K562 (cell line): ENCODE measurements around the gene CMBL. TPM values are rescaled to one million over a fixed set of nuclear protein-coding genes. Genes with fewer than 3 reads are reported as not detected.

Experiments used
- ESRRA ChIP-seq: fragments of 450-650 bp; IDR thresholded peaks from 2 replicates; pipeline ENCODE4 v1.6.1; 2014; ENCODE audit warnings: low read depth, mild to moderate bottlenecking, moderate library complexity, borderline replicate concordance
- FOXA1 ChIP-seq: fragments of 450-650 bp; IDR thresholded peaks from 2 replicates; pipeline ENCODE4 v1.6.1; 2016; ENCODE audit warnings: mild to moderate bottlenecking, borderline replicate concordance
- GTF2A2 ChIP-seq: IDR thresholded peaks from 2 replicates; pipeline ENCODE4 v1.6.1; 2016; ENCODE audit warnings: mild to moderate bottlenecking, missing genetic modification characterization, missing compliant biosample characterization
- JUND ChIP-seq, 2 experiments: IDR thresholded peaks; 2 replicates in 1 of 2; 3 replicates in 1 of 2; pipeline ENCODE4 v1.6.1; 2011; ENCODE audit warnings: borderline replicate concordance in 2 of 2, low read depth in 2 of 2, low read length in 2 of 2, improper control_type of control experiment in 1 of 2, missing biosample characterization in 1 of 2, missing genetic modification characterization in 1 of 2, missing genetic modification reagents in 1 of 2
- MAFG ChIP-seq: fragments of 450-650 bp; conservative IDR thresholded peaks from 2 replicates; pipeline ENCODE4 v1.6.1; 2016; ENCODE audit warnings: missing genetic modification characterization, missing compliant biosample characterization
- MCM5 ChIP-seq: fragments of 450-650 bp; IDR thresholded peaks from 2 replicates; pipeline ENCODE4 v1.6.1; 2016; ENCODE audit warnings: low read depth
- PCBP1 ChIP-seq: fragments of 200-400 bp; formaldehyde crosslinking; IDR thresholded peaks from 2 replicates; pipeline ENCODE4 v1.6.1; 2018; ENCODE audit warnings: mild to moderate bottlenecking, low read depth, low read length; ENCODE audit not compliant: poor library complexity, severe bottlenecking
- PHTF2 ChIP-seq: fragments of 250-450 bp; sonication (Bioruptor Pico); IDR thresholded peaks from 2 replicates; pipeline ENCODE4 v1.5.0; 2021; ENCODE audit warnings: mild to moderate bottlenecking
- POLR2G ChIP-seq: fragments of 200-400 bp; formaldehyde crosslinking; IDR thresholded peaks from 2 replicates; pipeline ENCODE4 v1.6.1; 2017; ENCODE audit warnings: low read depth, mild to moderate bottlenecking, antibody characterized with exemption, low read length, moderate library complexity
- RCOR1 ChIP-seq, 2 experiments: IDR thresholded peaks; 2 replicates each; pipeline ENCODE4 v1.6.1; 2012; ENCODE audit warnings: low read depth in 2 of 2, low read length in 2 of 2, borderline replicate concordance in 1 of 2, improper control_type of control experiment in 1 of 2
- SIN3A ChIP-seq, 2 experiments: fragments of 150-350 bp in 1 of 2; IDR thresholded peaks; 2 replicates each; pipeline ENCODE4 v1.6.1; 2011 to 2016; ENCODE audit warnings: borderline replicate concordance in 2 of 2, low read depth in 2 of 2, low read length in 2 of 2, mild to moderate bottlenecking in 2 of 2, moderate library complexity in 2 of 2; ENCODE audit not compliant: control insufficient read depth in 1 of 2
- SNIP1 ChIP-seq: fragments of 450-650 bp; IDR thresholded peaks from 2 replicates; pipeline ENCODE4 v1.7.1; 2017; ENCODE audit warnings: low read depth, mild to moderate bottlenecking
- ZNF133 ChIP-seq: fragments of 250-450 bp; sonication (Bioruptor Pico); IDR thresholded peaks from 2 replicates; pipeline ENCODE4 v1.4.0; 2020; ENCODE audit warnings: mild to moderate bottlenecking
- ZNF217 ChIP-seq: sonication (generic); formaldehyde crosslinking; IDR thresholded peaks from 2 replicates; pipeline ENCODE4 v1.8.0; 2022; ENCODE audit warnings: mild to moderate bottlenecking, missing genetic modification reagents
- ZNF282 ChIP-seq: sonication (generic); formaldehyde crosslinking; IDR thresholded peaks from 2 replicates; pipeline ENCODE4 v1.8.1; 2023; ENCODE audit warnings: missing genetic modification reagents
- ZSCAN29 ChIP-seq: fragments of 450-650 bp; IDR thresholded peaks from 2 replicates; pipeline ENCODE4 v1.6.1; 2017
- polyA plus RNA-seq, 8 experiments: library from polyadenylated mRNA; depleted of rRNA in 4 of 8; stranded (reverse) in 5 of 8; unstranded in 3 of 8; fragments of >200 nt; fragmentation: Nextera tagmentation in 2 of 8; fragmentation: Illumina TruSeq in 1 of 8; extraction: Ambion mirVana in 2 of 8; extraction: Trizol in 1 of 8; gene quantifications; 2 replicates each; pipeline versions ENCODE4 v1.2.1 to v1.2.3, GENCODE V29; 2011 to 2014; ENCODE audit warnings: inconsistent platforms in 1 of 8, missing spikeins in 1 of 8
- total RNA-seq, 7 experiments: library from RNA; depleted of rRNA in 6 of 7; stranded (reverse); fragments of >200 nt in 6 of 7; fragmentation: Illumina TruSeq in 2 of 7; extraction: Trizol in 2 of 7; gene quantifications; 2 replicates each; pipeline versions ENCODE4 v1.2.1 to v1.2.3, GENCODE V29; 2011 to 2021; ENCODE audit warnings: low replicate concordance in 1 of 7
- TF ChIP-seq, protein P1 (sequence below), 2 experiments: fragments of 150-350 bp in 1 of 2; IDR thresholded peaks; 2 replicates each; pipeline ENCODE4 v1.6.1; 2012 to 2016; ENCODE audit warnings: low read depth in 2 of 2, low read length in 2 of 2, mild to moderate bottlenecking in 1 of 2, moderate library complexity in 1 of 2
- TF ChIP-seq, protein P2 (sequence below): fragments of 450-650 bp; conservative IDR thresholded peaks from 2 replicates; pipeline ENCODE4 v1.6.1; 2016; ENCODE audit warnings: missing genetic modification characterization, low read depth, mild to moderate bottlenecking, missing compliant biosample characterization, moderate library complexity
- TF ChIP-seq, protein P3 (sequence below): fragments of 200-400 bp; formaldehyde crosslinking; IDR thresholded peaks from 2 replicates; pipeline ENCODE4 v1.6.1; 2017; ENCODE audit warnings: mild to moderate bottlenecking, low read depth, low read length, moderate library complexity

CMBL gene
- total and polyA plus RNA-seq, 9 of the 15 experiments (the other 6 are each of a cell fraction or from before 2014, with no cell fraction given), result 22.6 to 192 (median 71.1) TPM

DNA sequence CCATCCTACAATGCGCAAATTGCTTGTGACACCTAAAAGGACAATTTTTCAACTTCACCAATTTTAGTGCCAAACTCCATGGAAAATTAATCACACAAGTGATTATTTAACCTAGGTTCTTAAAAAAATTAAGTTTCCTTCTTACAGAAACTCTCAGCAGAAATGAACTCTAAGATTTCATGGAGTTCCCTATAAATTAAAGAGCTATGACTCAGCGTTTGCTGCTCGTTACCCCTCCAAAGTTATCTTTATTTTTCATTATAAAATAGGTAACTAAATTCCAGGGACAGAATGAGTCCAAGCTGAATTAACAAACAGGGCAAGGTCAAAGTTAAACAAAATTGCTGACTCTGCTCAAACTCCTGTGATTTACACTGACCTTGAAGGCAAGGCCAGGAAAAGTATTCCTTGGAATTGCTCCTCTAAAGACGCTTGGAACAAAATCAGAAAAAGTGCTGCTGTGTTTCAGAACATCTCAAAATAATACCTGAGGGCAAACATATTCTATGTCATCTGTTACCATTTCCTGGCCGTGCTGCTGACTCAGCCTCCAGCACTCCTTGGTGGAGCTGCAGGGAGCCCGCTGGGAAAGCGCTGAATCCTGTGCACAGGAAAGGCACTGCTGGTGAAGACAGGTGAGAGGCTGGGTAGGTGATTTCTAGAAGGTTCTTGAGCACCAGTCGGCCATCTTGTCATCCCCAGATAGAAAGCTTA lies 2.5 kb upstream of the CMBL start (continued):
- TF ChIP-seq ZNF282, result no peak
- no peak for TF ChIP-seq SIN3A (IDR thresholded peaks at IDR 0.05; ENCODE audit: borderline replicate concordance in 2 of 2, control insufficient read depth in 1 of 2, low read depth in 2 of 2, low read length in 2 of 2)
- no peak for TF ChIP-seq PCBP1
- TF ChIP-seq ZNF133 (CRISPR knock-in tag), result no peak
- no peak for TF ChIP-seq PHTF2
- TF ChIP-seq SNIP1, result no peak
- peak; percentile 97 for TF ChIP-seq MAFG (tag)
- no peak for TF ChIP-seq ZSCAN29
- TF ChIP-seq, protein P1, sequence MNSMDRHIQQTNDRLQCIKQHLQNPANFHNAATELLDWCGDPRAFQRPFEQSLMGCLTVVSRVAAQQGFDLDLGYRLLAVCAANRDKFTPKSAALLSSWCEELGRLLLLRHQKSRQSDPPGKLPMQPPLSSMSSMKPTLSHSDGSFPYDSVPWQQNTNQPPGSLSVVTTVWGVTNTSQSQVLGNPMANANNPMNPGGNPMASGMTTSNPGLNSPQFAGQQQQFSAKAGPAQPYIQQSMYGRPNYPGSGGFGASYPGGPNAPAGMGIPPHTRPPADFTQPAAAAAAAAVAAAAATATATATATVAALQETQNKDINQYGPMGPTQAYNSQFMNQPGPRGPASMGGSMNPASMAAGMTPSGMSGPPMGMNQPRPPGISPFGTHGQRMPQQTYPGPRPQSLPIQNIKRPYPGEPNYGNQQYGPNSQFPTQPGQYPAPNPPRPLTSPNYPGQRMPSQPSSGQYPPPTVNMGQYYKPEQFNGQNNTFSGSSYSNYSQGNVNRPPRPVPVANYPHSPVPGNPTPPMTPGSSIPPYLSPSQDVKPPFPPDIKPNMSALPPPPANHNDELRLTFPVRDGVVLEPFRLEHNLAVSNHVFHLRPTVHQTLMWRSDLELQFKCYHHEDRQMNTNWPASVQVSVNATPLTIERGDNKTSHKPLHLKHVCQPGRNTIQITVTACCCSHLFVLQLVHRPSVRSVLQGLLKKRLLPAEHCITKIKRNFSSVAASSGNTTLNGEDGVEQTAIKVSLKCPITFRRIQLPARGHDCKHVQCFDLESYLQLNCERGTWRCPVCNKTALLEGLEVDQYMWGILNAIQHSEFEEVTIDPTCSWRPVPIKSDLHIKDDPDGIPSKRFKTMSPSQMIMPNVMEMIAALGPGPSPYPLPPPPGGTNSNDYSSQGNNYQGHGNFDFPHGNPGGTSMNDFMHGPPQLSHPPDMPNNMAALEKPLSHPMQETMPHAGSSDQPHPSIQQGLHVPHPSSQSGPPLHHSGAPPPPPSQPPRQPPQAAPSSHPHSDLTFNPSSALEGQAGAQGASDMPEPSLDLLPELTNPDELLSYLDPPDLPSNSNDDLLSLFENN (IDR thresholded peaks at IDR 0.05; ENCODE audit: low read depth in 2 of 2, low read length in 2 of 2), result no peak
- TF ChIP-seq, protein P2, sequence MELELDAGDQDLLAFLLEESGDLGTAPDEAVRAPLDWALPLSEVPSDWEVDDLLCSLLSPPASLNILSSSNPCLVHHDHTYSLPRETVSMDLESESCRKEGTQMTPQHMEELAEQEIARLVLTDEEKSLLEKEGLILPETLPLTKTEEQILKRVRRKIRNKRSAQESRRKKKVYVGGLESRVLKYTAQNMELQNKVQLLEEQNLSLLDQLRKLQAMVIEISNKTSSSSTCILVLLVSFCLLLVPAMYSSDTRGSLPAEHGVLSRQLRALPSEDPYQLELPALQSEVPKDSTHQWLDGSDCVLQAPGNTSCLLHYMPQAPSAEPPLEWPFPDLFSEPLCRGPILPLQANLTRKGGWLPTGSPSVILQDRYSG (tag), result no peak
- TF ChIP-seq, protein P3, sequence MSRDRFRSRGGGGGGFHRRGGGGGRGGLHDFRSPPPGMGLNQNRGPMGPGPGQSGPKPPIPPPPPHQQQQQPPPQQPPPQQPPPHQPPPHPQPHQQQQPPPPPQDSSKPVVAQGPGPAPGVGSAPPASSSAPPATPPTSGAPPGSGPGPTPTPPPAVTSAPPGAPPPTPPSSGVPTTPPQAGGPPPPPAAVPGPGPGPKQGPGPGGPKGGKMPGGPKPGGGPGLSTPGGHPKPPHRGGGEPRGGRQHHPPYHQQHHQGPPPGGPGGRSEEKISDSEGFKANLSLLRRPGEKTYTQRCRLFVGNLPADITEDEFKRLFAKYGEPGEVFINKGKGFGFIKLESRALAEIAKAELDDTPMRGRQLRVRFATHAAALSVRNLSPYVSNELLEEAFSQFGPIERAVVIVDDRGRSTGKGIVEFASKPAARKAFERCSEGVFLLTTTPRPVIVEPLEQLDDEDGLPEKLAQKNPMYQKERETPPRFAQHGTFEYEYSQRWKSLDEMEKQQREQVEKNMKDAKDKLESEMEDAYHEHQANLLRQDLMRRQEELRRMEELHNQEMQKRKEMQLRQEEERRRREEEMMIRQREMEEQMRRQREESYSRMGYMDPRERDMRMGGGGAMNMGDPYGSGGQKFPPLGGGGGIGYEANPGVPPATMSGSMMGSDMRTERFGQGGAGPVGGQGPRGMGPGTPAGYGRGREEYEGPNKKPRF, result no peak
- TF ChIP-seq FOXA1, result no peak
- no peak for TF ChIP-seq ZNF217 (CRISPR knock-in tag)
- no peak for TF ChIP-seq RCOR1 (IDR thresholded peaks at IDR 0.05; ENCODE audit: borderline replicate concordance in 1 of 2, low read depth in 2 of 2, low read length in 2 of 2)
- TF ChIP-seq GTF2A2 (tag), result peak; percentile 4; the same call in 1 of the 2 replicates
- TF ChIP-seq POLR2G, result no peak
- no peak for TF ChIP-seq MCM5
- TF ChIP-seq JUND (IDR thresholded peaks at IDR 0.05; ENCODE audit: borderline replicate concordance, low read depth, low read length), result peak; percentile 35; the same call in 1 of the 2 replicates
- peak; percentile 28; the same call in 1 of the 3 replicates for TF ChIP-seq JUND (tag; IDR thresholded peaks at IDR 0.05; ENCODE audit: borderline replicate concordance, low read depth, low read length)
- 0 out of 2 replicates have a peak, but pooled peaks have one; percentile 18 for TF ChIP-seq ESRRA
